D721Med (cell line): Measurements from ENCODE around the gene RPL13A.
"Not testable (repeated sequence)": the region's sequence is repeated elsewhere in the genome, so short reads cannot be mapped to it uniquely, and the experiment has no call there.

ENCODE experiments used
- DNase-seq: peaks from one replicate; pipeline ENCODE4 v3.0.0; 2011; ENCODE audit warnings: low spot score; ENCODE audit not compliant: insufficient read length
- FAIRE-seq: peaks from 2 replicates; lab custom pipeline; 2011; peaks lifted over from hg19 to GRCh38; lab: Jason Lieb, UNC
- TF ChIP-seq, protein P1 (sequence below): IDR thresholded peaks from 2 replicates; pipeline ENCODE4 v1.5.1; 2012; ENCODE audit warnings: mild to moderate bottlenecking, control low read depth; ENCODE audit not compliant: insufficient read depth; ENCODE audit errors: missing control alignments

RPL13A gene

GRCh38 chr19:49468746-49469447, 18.5 kb upstream of the RPL13A start:
- TF ChIP-seq, protein P1, sequence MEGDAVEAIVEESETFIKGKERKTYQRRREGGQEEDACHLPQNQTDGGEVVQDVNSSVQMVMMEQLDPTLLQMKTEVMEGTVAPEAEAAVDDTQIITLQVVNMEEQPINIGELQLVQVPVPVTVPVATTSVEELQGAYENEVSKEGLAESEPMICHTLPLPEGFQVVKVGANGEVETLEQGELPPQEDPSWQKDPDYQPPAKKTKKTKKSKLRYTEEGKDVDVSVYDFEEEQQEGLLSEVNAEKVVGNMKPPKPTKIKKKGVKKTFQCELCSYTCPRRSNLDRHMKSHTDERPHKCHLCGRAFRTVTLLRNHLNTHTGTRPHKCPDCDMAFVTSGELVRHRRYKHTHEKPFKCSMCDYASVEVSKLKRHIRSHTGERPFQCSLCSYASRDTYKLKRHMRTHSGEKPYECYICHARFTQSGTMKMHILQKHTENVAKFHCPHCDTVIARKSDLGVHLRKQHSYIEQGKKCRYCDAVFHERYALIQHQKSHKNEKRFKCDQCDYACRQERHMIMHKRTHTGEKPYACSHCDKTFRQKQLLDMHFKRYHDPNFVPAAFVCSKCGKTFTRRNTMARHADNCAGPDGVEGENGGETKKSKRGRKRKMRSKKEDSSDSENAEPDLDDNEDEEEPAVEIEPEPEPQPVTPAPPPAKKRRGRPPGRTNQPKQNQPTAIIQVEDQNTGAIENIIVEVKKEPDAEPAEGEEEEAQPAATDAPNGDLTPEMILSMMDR = no peak
- FAIRE-seq (no peak), DNase-seq (no peak)

DNA sequence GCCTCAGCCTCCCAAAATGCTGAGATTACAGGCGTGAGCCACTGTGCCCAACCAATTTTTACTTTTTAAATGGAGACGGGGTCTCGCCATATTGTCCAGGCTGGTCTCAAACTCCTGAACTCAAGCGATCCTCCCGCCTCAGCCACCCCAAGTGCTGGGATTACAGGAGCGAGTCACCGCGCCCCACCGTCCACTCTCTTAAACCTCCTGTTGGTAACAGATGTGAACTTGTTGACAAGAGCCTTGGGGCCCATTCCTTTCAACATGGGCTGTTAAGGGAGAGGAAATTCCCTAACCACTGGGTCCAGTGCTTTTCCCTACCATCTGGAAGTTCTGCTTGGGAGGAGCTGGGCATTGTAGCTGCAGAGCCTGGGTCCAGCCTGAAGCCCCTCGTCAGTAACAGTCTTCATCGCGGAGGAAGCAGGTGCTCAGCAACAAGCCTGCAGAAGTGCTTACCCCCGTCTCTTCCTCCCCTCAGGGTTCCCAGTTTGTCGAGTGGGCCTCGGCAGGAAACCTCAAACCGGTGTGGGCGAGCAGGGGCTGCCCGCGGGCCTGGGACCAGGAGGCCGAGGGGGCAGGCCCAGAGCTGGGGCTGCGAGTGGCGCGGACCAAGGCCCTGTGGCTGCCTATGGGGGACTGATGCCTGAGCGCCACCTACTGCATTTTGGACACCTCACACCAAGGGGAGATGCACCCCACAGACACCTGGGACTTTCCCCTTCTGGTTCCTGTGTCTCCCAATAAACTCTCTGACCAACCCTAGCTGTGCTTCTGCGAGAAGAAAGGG, 17.4 kb upstream of the RPL13A start:
- FAIRE-seq (no peak), DNase-seq (no peak)
- TF ChIP-seq, protein P1 = peak; percentile 3

GRCh38 chr19:49470615-49470978, 16.8 kb upstream of the RPL13A start:
- FAIRE-seq (no peak), DNase-seq (no peak)
- TF ChIP-seq, protein P1 = no peak

GRCh38 chr19:49472936-49473335, 14.5 kb upstream of the RPL13A start:
- DNase-seq = no peak
- TF ChIP-seq, protein P1 = no peak
- FAIRE-seq = no peak

DNA sequence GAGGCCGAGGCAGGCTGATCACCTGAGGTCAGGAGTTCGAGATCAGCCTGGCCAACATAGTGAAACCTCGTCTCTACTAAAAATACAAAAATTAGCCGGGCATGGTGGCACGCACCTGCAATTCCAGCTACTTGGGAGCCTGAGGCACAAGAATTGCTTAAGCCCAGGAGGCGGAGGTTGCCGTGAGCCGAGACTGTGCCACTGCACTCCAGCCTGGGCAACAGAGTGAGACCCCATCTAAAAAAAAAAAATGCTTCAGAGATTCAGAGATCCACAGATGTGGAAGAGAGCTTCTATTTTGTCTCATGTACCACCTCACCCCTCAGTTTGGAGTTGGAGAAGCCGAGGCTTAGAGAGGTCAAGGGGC, 13.9 kb upstream of the RPL13A start:
- FAIRE-seq, DNase-seq: not testable (repeated sequence)

DNA sequence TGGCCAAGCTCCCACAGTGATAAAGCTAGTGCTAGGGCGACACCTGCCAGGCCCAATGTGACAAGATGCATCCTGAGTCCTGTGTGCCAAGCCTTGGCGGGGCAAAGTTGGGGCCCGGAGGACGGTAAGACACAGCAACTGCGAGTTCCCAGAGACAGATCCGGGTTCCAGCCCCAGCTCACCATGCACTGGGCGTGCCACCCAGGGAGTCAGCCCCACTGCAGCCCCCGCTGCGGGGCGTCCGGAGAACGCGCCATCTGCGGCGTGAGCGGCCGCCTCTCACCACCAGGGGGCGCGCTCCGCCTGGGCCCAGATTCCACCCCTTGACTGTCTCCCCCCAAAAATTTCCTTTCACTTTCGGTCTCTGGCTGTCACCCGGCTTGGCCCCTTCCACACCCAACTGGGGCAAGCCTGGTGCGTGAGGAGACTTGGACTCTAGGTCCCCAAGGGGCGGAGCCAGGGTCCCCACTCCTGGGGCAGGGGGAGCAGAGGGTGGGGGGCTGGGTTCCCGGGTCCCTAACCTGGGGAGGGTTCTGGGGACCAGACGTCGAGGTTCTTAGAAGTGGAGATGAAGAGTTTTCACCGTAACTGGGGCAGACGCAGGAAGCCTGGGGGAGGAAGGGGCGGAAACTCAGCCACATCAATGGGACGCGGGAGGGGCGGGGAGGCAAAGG, 13.4 kb upstream of the RPL13A start, which contains the start of gene FLT3LG:
FLT3LG (plus strand) TSS at position 348 of the 674 bp plus-strand sequence. CDS start 425 bp downstream, outside the sequence.
- DNase-seq (peak; percentile 81), FAIRE-seq (no peak)
- TF ChIP-seq, protein P1 = peak; percentile 67

GRCh38 chr19:49474542-49474924, 12.9 kb upstream of the RPL13A start:
- FAIRE-seq (no peak), DNase-seq (no peak)
- TF ChIP-seq, protein P1 = no peak
